PC-9 (cell line): ENCODE data around the gene SMAP2.

ENCODE experiments used
- CTCF ChIP-seq: fragments of 200-600 bp; sonication (generic); conservative IDR thresholded peaks from 2 replicates; pipeline ENCODE4 v1.6.1; 2017; ENCODE audit warnings: mixed run types, antibody characterized with exemption, mild to moderate bottlenecking, moderate library complexity
- EZH2 ChIP-seq: fragments of 200-600 bp; sonication (generic); IDR thresholded peaks from 2 replicates; pipeline ENCODE4 v1.8.0; 2017; ENCODE audit warnings: antibody characterized with exemption, low read depth

GRCh38 chr1:40371707-40372258, 1.7 kb upstream of the SMAP2 start:
- TF ChIP-seq CTCF (no peak), EZH2 (no peak)
